Stimulated activated CD8-positive, alpha-beta memory T cell treated with anti-CD3 and anti-CD28 coated beads, Interleukin-7, amount 100 ng/mL, for 4 hours (primary cell): ENCODE measurements around the gene AIF1L.

ENCODE experiments used
- DNase-seq, 2 donors: peaks; one replicate each; pipeline ENCODE4 v3.0.0-alpha.2; 2020; ENCODE audit warnings: low read depth in 2 of 2

The AIF1L gene

DNA sequence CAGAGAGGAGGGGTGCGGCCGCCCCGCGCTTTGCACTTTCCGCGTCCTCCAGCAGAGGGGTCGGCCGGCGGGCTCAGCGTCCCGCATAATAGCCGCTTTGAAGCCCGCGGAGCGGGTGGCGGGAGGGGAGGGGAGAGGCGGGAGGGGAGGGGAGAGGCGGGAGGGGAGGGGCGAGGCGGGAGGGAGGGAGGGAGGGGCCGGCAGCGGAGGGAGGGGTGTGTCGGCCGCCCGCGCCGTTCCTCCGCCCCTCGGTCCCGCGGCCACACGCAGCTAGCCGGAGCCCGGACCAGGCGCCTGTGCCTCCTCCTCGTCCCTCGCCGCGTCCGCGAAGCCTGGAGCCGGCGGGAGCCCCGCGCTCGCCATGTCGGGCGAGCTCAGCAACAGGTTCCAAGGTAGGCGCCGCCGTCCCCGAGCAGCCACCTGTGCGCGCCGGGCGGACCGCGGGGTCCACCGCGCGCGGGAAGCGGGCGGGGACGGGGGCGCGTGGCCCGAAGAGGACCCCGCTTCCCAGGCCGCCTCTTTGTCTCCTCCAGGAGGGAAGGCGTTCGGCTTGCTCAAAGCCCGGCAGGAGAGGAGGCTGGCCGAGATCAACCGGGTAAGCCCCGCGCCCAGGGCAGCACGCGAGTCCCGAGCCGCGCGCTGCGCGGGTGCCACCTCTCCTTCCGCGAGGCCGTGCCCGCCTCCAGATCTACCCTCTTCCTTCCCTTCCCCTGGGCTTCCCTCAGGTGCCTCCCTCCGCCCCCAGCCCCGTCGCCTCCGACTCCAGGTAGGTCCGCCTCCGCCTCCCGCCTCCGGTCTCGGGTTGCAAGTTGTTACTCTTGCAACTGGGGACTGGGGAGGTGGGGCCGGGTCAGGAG lies at the start of gene AIF1L:
TSS of gene AIF1L (plus strand) at position 263 of the 857 bp plus-strand sequence. CDS start at position 362, 99 bp downstream.
- peak; percentile 13 to 20 for DNase-seq

DNA sequence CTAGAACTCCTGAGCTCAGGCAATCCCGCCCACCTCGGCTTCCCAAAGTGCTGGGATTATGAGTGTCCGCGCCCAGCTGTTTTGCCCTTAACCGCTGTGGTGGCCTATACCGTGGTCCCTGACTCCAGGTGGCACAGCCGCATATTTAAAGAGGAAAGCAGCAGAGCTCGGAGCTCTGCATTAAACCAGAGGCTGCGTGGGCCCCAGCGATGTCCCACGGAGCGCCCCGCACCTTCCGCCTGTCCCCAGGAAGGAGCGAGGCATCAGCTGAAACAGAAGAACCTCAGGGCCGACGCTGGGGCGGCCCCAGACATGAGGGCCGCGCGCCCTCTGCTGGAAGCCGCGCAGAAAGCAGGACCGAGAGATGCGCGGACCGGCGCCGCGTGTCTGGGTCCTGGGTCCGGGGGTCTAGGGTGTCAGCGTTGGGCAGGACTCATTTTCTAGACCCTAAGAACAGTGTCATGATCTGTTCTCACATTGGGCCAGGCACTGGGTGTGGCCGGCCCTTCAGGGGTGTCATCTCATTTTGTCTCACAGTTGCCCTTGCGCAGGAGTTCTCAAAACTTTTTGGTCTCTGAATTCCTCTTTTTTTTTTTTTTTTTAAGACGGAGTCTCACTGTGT lies 49.6 kb upstream of the AIF1L start:
- DNase-seq, result peak; percentile 23 to 45

DNA sequence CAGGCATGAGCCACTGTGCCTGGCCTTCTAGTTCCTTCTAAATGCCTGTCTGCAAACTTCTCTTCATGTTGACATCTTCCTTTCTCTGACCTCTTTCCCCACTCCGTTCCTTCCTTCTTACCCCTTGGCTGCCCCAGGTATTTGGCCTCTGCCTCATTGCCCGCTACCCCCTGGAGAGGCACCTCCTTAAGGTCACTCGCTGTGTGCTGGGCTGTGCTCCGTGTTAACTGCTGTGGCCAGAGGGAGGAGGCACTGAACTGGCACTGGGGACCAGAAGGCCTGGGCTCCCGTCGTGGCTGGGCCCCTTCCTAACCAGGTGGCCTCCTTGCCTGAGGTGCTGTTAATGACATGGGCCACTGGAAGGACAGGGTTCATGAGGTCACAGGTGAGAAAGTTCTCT lies 48.0 kb upstream of the AIF1L start:
- no peak for DNase-seq

DNA sequence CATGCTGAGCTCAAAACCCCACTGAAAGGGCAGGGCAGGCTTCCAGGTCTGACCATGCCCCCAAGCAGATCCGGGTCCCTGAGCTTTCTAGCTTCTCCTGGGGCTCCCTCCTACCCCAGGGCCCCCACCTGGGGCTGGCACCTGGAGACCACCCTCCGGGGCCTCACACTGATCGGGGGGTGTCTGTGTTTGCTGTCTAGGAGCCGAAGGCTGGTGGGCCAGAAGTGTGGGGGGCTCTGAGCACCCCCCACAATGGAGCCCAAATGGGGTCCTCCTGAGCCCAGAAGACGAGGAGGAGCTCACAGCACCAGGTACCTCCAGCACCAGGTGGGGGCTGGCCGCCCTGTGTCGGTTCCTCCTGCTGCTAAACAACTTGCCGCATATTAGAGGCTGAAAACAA lies 47.5 kb upstream of the AIF1L start:
- DNase-seq, result no peak

GRCh38 chr9:131049829-131050715 lies 46.3 kb upstream of the AIF1L start:
- no peak for DNase-seq

- no peak for DNase-seq
Observed at GRCh38 chr9:131050831-131051230, 45.5 kb upstream of the AIF1L start.

DNA sequence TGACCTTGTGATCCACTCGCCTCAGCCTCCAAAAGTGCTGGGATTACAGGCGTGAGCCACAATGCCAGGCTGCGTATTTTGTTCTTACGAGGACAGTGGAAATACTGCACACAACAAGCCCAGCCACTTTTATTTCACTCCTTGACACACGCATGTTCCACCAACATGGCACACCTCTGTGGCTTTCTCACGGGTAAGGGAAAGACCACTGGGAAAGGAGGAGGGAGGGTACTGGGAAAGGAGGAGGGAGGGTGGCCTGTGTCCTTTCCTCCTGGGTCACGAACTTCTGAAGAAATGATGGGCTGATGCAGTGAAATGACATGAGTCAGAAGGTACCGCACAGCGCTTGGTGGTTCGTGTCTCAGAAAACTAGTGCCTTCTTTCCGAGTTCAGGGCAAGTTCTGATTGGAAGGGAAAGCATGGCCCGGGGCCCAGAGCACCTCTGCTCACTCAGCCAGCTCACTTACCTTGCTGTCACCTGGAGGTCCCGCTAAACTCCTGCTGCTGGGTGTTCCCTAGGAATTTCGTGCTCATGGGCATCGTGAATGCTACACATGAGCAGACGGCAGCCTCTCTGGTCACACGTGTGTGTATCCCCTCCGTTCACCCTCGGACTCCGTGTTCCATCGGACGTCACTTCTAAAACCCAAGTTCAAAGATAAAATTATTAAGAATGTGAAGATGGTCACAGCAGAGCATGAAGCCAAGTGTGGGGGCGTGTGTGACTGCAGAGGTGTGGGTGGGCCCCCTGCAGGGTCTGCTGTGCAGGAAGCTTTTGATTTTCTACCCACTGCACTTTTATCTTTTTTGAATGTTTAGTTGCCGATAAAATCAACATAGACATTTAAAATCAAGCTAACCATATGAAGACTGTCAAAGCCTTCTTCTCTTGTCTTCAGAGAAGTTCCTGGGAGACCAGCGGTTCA lies 44.5 kb upstream of the AIF1L start:
- DNase-seq, result no peak

DNA sequence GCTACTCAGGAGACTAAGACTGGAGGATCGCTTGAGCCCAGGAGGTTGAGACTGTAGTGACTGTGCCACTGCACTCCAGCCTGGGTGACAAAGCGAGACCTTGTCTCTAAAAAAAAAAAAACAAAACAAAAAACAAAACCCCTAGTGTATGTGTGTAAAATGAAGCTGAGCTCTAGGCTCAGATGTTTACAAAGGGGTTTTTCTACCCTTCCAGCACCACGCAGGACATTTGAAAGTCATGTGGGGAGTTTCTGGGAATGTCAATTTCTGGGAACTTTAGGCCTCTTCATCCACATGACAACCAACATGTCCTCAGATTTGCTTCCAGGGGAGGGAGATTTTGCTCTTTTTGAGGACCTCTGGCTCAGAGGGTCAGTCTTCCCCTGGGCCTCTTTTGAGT lies 42.4 kb upstream of the AIF1L start:
- DNase-seq, result no peak

DNA sequence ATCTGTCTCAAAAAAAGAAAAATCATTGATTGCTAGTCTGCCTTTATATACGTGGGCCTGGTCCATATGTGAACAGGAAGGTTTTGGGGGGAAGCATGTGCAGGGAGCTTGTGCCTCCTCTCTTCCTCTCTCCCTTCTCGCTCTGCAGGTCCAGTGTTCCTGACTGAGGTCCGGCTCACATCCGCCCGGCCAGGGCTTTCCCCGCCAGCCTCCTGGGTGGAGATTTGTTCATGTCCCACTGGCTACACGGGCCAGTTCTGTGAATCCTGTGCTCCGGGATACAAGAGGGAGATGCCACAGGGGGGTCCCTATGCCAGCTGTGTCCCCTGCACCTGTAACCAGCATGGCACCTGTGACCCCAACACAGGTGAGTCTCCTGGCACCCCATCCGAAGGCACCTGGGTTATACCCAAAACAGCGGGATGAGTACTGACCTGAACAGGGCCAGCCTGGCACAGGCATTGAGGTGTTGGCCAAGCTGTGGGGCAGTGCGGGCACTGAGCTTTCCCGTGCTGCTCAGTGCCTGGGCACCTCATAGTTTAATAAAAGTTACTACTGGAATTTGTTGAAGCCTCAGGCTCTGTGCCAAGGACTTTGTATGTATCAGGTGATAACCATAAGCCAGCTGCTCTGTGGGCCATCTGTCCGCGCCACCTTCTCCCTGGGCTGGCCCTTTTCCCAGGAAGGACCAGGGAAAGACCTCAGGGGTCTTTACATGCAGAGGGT lies 39.4 kb upstream of the AIF1L start:
- no peak for DNase-seq

DNA sequence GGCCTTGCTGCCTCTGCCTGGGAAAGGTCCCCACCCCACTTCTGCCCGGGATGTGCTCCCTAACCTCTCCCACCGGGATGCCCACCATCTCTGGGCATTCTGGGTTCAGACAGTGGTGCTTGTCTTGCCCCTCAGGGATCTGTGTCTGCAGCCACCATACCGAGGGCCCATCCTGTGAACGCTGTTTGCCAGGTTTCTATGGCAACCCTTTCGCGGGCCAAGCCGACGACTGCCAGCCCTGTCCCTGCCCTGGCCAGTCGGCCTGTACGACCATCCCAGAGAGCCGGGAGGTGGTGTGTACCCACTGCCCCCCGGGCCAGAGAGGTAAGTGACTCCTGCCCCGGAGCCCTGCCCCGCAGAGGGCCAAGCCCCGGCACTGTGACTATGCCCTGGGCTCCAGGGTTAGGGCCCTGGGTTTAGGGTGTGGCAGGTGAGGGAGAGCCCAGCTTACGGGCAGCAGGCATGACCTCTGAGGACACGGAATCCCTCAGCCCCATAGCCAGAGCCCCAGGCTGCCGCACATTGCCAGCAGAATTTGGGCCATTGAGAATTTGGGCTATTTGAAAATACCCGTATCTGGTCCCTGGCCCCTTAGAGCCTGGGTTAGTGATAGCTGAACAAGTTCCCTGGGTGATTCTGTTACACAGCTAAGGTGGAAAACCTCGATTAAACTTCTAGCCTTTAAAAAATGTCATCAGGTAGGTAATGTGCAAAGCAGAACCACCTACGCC lies 35.3 kb upstream of the AIF1L start:
- DNase-seq, result no peak

DNA sequence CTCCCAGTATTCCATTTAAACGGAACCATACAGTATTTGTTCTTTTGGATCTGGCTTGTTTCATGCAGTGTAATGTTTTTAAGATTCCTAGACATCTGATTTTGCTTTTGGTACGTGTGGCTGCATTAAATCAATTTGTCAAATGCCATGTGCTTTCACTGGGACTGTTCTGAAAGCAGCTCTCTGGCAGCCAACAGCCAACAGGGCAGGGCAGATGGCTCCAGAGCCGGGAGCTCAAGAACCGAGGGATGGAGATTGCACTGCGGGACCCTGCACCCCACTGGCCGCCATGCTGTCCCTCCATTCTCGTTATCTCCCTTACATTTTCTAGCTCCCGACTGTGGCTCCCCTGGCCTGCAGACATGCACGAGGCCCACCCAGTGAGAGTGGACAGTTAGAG lies 33.4 kb upstream of the AIF1L start:
- no peak for DNase-seq

DNA sequence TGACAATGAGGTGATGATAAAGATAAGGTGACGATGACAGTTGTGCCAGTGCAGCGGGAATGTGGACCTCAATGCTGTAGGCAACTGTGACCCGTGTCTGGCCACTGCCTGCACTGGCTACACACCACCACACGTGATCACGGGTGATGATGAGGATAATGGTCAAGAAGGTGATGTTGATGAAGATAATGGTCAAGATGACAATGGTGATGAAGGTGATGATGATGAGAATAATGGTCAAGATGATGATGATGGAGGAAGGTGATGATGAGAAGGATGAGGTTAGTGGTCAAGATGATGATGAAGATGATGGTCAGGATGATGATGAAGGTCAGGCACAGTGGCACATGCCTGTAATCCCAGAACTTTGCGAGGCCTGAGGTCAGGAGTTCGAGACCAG lies 30.7 kb upstream of the AIF1L start:
- no peak for DNase-seq

GRCh38 chr9:131067625-131068024 lies 28.7 kb upstream of the AIF1L start:
- DNase-seq, result no peak

- DNase-seq, result no peak
Observed at GRCh38 chr9:131068076-131068816, 28.1 kb upstream of the AIF1L start.

DNA sequence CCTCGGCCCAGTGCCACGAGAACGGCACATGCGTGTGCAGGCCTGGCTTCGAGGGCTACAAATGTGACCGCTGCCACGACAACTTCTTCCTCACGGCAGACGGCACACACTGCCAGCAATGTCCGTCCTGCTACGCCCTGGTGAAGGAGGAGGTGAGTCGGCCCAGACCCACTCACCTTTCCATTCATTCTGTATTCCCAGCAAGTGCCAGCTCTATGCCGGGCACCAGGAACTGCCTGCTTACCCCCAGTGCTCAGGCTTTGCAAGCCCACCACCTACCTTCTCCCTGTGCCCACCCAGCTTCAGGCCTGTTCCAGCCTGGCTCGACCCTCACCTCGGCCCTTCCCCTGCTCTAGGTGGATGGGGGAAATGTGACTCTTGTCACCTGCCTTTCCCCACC lies 26.6 kb upstream of the AIF1L start:
- DNase-seq, result no peak

DNA sequence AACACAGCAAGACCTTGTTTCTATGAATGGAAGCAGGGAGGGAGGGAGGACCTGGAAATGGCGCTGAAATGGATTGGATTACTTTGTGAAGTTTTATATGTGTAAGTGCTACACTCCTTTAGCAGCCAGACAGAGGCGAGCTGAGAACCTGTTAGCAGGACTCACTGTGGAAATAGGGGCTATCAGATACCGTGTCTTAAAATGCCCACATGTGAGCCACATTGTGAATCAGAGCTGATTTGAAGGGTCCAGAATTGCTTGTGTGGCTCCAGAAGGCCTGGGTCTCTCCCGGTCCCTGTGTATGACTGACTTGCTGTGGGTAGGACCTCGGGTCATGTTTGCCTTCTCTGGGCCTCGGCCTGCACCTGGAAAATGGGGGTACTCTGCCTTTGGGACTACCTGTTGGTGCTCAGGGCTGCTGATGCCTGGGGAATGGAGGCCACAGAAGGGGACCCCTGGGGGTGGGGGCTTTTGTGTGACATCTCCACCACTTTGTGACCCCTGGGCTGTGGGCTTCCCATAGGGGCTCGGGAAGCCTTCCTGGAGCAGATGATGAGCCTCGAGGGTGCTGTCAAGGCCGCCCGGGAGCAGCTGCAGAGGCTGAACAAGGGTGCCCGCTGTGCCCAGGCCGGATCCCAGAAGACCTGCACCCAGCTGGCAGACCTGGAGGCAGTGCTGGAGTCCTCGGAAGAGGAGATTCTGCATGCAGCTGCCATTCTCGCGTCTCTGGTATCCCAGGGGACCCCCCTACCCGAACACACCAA lies 24.0 kb upstream of the AIF1L start:
- no peak for DNase-seq

- DNase-seq, result no peak
Observed at GRCh38 chr9:131072871-131073237, 23.5 kb upstream of the AIF1L start.
